MG63 (cell line): Measurements from ENCODE around the gene SDF4. TPM values are rescaled to one million over a fixed set of nuclear protein-coding genes. Genes with fewer than 3 reads are reported as not detected.

Source experiments
- DNase-seq: peaks from one replicate; pipeline ENCODE4 v3.0.0-alpha.2; 2020
- H3K27me3 ChIP-seq: fragments of 250-450 bp; sonication (Bioruptor Pico); 2 replicates; pipeline ENCODE4 v1.5.1; 2020; ENCODE audit warnings: mild to moderate bottlenecking, moderate library complexity
- H3K36me3 ChIP-seq: fragments of 250-450 bp; sonication (Bioruptor Pico); 2 replicates; pipeline ENCODE4 v1.5.1; 2020; ENCODE audit warnings: mild to moderate bottlenecking, moderate library complexity
- H3K4me3 ChIP-seq: fragments of 250-450 bp; sonication (Bioruptor Pico); 2 replicates; pipeline ENCODE4 v1.5.1; 2020; ENCODE audit warnings: mild to moderate bottlenecking, moderate library complexity
- H3K9me3 ChIP-seq: fragments of 250-450 bp; sonication (Bioruptor Pico); 2 replicates; pipeline ENCODE4 v1.5.1; 2020; ENCODE audit warnings: mild to moderate bottlenecking, moderate library complexity
- total RNA-seq: library from RNA; depleted of rRNA; stranded (reverse); fragments of >200 nt; shearing (Covaris generic); gene quantifications from 2 replicates; pipeline ENCODE4 v1.2.3, GENCODE V29; 2014; ENCODE audit warnings: low replicate concordance

SDF4 gene
- total RNA-seq, 1 experiment from 2014 or later, result 126 TPM

- H3K9me3 ChIP-seq, result no peaks in the 10 kb centered on the region
- H3K4me3 ChIP-seq, result no peak overlapping the region
- H3K36me3 ChIP-seq, result peaks cover 13% of the 10 kb centered on the region
- H3K27me3 ChIP-seq, result no peaks in the 10 kb centered on the region
- no peak for DNase-seq
Observed at GRCh38 chr1:1236945-1237873, 5.4 kb upstream of the SDF4 start.

- Histone ChIP-seq H3K36me3 (peaks cover 16% of the 10 kb centered on the region), H3K4me3 (no peak overlapping the region), H3K9me3 (no peaks in the 10 kb centered on the region), H3K27me3 (no peaks in the 10 kb centered on the region)
- no peak for DNase-seq
Observed at GRCh38 chr1:1236176-1236763, 4.5 kb upstream of the SDF4 start.

- H3K36me3 ChIP-seq, result peaks cover 18% of the 10 kb centered on the region
- no peak for DNase-seq
- no peaks in the 10 kb centered on the region for H3K9me3 ChIP-seq
- no peaks in the 10 kb centered on the region for H3K27me3 ChIP-seq
- H3K4me3 ChIP-seq, result no peak overlapping the region
Observed at GRCh38 chr1:1235016-1235744, 3.4 kb upstream of the SDF4 start.

- no peaks in the 10 kb centered on the region for H3K9me3 ChIP-seq
- DNase-seq, result no peak
- peaks cover 26% of the 10 kb centered on the region for H3K36me3 ChIP-seq
- H3K27me3 ChIP-seq, result no peaks in the 10 kb centered on the region
- no peak overlapping the region for H3K4me3 ChIP-seq
Observed at GRCh38 chr1:1234180-1234808, 2.5 kb upstream of the SDF4 start.

- H3K27me3 ChIP-seq, result no peaks in the 10 kb centered on the region
- DNase-seq, result no peak
- H3K9me3 ChIP-seq, result no peaks in the 10 kb centered on the region
- H3K4me3 ChIP-seq, result no peak overlapping the region
- peaks cover 33% of the 10 kb centered on the region for H3K36me3 ChIP-seq
Observed at GRCh38 chr1:1233567-1233892, 1.7 kb upstream of the SDF4 start.

GRCh38 chr1:1232796-1233566 lies 1.2 kb upstream of the SDF4 start:
- H3K36me3 ChIP-seq, result peaks cover 39% of the 10 kb centered on the region
- no peak for DNase-seq
- H3K9me3 ChIP-seq, result no peaks in the 10 kb centered on the region
- H3K27me3 ChIP-seq, result no peaks in the 10 kb centered on the region
- no peak overlapping the region; the same call in 1 of the 2 replicates for H3K4me3 ChIP-seq

- Histone ChIP-seq H3K4me3 (peak within 1 kb of the TSS; percentile 83), H3K9me3 (no peaks in the 10 kb centered on the region), H3K27me3 (no peaks in the 10 kb centered on the region), H3K36me3 (peaks cover 45% of the 10 kb centered on the region)
- no peak for DNase-seq
Observed at GRCh38 chr1:1232208-1232795, 501 bp upstream of the SDF4 start, which contains the start of gene B3GALT6. Gene B3GALT6, plus strand, starts transcription at chr1:1232237. Its CDS starts 42 bp downstream, at chr1:1232279.

- Histone ChIP-seq H3K27me3 (no peaks in the 10 kb centered on the region), H3K9me3 (no peaks in the 10 kb centered on the region), H3K4me3 (peak overlapping the region; percentile 83), H3K36me3 (peaks cover 45% of the 10 kb centered on the region)
- peak; percentile 60 for DNase-seq
Observed at GRCh38 chr1:1230656-1231399, 973 bp downstream of the SDF4 start.

- DNase-seq, result no peak
- H3K4me3 ChIP-seq, result no peak overlapping the region
- H3K9me3 ChIP-seq, result no peaks in the 10 kb centered on the region
- no peaks in the 10 kb centered on the region for H3K27me3 ChIP-seq
- peaks cover 45% of the 10 kb centered on the region for H3K36me3 ChIP-seq
Observed at GRCh38 chr1:1229770-1230169, 2.0 kb downstream of the SDF4 start.

GRCh38 chr1:1228596-1229321 lies 3.0 kb downstream of the SDF4 start:
- no peaks in the 10 kb centered on the region for H3K9me3 ChIP-seq
- DNase-seq, result no peak
- no peak overlapping the region for H3K4me3 ChIP-seq
- no peaks in the 10 kb centered on the region for H3K27me3 ChIP-seq
- peaks cover 35% of the 10 kb centered on the region for H3K36me3 ChIP-seq

- Histone ChIP-seq H3K27me3 (no peaks in the 10 kb centered on the region), H3K9me3 (no peaks in the 10 kb centered on the region), H3K36me3 (peaks cover 33% of the 10 kb centered on the region), H3K4me3 (no peak overlapping the region)
- DNase-seq, result no peak
Observed at GRCh38 chr1:1228187-1228586, 3.6 kb downstream of the SDF4 start.

GRCh38 chr1:1227386-1227785 lies 4.4 kb downstream of the SDF4 start:
- Histone ChIP-seq H3K27me3 (no peaks in the 10 kb centered on the region), H3K36me3 (peaks cover 39% of the 10 kb centered on the region), H3K4me3 (no peak overlapping the region), H3K9me3 (no peaks in the 10 kb centered on the region)
- no peak for DNase-seq

- no peak for DNase-seq
- Histone ChIP-seq H3K27me3 (no peaks in the 10 kb centered on the region), H3K4me3 (no peak overlapping the region), H3K36me3 (peaks cover 39% of the 10 kb centered on the region), H3K9me3 (no peaks in the 10 kb centered on the region)
Observed at GRCh38 chr1:1226566-1227362, 5.0 kb downstream of the SDF4 start.

GRCh38 chr1:1225913-1226312 lies 5.9 kb downstream of the SDF4 start:
- no peaks in the 10 kb centered on the region for H3K9me3 ChIP-seq
- no peaks in the 10 kb centered on the region for H3K27me3 ChIP-seq
- peaks cover 35% of the 10 kb centered on the region for H3K36me3 ChIP-seq
- no peak for DNase-seq
- H3K4me3 ChIP-seq, result no peak overlapping the region
